ENCODE data around the gene POLR1H. TPM values are rescaled to one million over a fixed set of nuclear protein-coding genes. Genes with fewer than 3 reads are reported as not detected.
A peak's percentile ranks its signal among the peaks of the same experiment; 100 is the strongest.

The POLR1H gene
- total and polyA plus RNA-seq, 3 experiments from 2014 or later, result 55.0 to 123 (median 58.1) TPM

DNA sequence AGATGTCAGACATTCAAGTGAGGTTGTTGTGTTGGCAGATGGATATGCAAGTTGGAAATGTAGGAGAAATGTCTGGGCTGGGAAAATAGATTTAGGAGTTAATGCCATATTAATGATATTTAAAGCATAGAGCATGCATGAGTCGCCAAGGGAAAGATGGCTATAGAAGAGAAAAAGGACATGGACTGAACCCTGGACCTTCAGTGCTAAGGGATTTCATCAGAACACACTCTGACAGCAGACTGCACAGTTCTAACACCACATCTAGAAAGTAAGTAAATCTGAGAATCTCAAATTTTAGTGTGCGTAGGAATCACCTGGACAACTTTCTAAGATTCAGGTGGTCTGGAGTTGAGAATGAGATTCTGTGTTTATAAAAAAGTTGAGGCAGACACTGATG is 17.3 kb upstream of the POLR1H start:
- no peak for DNase-seq
- no peaks in the 10 kb centered on the region for H3K36me3 ChIP-seq (ENCODE audit: insufficient read depth, low read length)
- H3K27ac Mint-ChIP-seq, result peak overlapping the region in 1 of 8 donors; percentile 33
- no peaks in the 10 kb centered on the region for H3K4me1 ChIP-seq (ENCODE audit: insufficient read depth, low read length)
- peaks cover 0 to 9% (median 8%) of the 10 kb centered on the region in 3 donors for H3K4me1 Mint-ChIP-seq
- no peak overlapping the region for H3K27ac ChIP-seq (ENCODE audit: low read depth, low read length)
- peaks cover 0 to 12% (median 11%) of the 10 kb centered on the region in 3 donors for H3K36me3 Mint-ChIP-seq
- no peaks in the 10 kb centered on the region for H3K9me3 Mint-ChIP-seq
- H3K9me3 ChIP-seq (ENCODE audit: low read length), result no peaks in the 10 kb centered on the region
- ChIA-PET CTCF (no interaction called here), POLR2A (no interaction called here)
- no peaks in the 10 kb centered on the region for H3K27me3 Mint-ChIP-seq
- H3K27me3 ChIP-seq (ENCODE audit: insufficient read depth, low read length, poor library complexity, severe bottlenecking), result no peaks in the 10 kb centered on the region
- H3K4me3 ChIP-seq (ENCODE audit: low read length), result no peak overlapping the region
- H3K4me3 Mint-ChIP-seq, result no peak overlapping the region

DNA sequence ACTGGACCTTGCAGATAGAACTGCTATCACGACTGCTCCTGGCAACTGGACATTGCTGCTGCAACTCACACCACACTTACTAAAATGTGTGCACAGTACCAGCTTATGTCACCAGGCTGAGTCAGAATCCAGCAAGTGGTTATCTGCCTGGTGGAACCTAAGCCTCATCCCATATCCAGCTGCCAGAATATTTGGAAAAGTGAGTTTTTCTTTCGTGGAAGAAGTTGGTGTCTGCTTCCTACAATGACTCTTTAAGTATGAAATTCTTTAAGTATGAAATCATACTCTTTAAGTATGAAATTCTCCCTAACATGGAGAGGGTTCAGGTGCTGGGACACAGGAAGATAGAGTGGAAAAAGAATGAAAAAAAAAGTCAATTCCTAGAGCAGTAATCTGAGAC is 16.4 kb upstream of the POLR1H start:
- CTCF ChIA-PET, result no interaction called here
- H3K27ac Mint-ChIP-seq, result no peak overlapping the region
- peaks cover 0 to 9% (median 8%) of the 10 kb centered on the region in 3 donors for H3K4me1 Mint-ChIP-seq
- H3K27ac ChIP-seq (ENCODE audit: low read depth, low read length), result no peak overlapping the region
- H3K27me3 Mint-ChIP-seq, result no peaks in the 10 kb centered on the region
- peaks cover 0 to 13% (median 11%) of the 10 kb centered on the region in 3 donors for H3K36me3 Mint-ChIP-seq
- no peaks in the 10 kb centered on the region for H3K27me3 ChIP-seq (ENCODE audit: insufficient read depth, low read length, poor library complexity, severe bottlenecking)
- H3K4me3 Mint-ChIP-seq, result no peak overlapping the region
- POLR2A ChIA-PET, result no interaction called here
- H3K4me3 ChIP-seq (ENCODE audit: low read length), result no peak overlapping the region
- no peaks in the 10 kb centered on the region for H3K9me3 ChIP-seq (ENCODE audit: low read length)
- H3K36me3 ChIP-seq (ENCODE audit: insufficient read depth, low read length), result no peaks in the 10 kb centered on the region
- H3K9me3 Mint-ChIP-seq, result no peaks in the 10 kb centered on the region
- DNase-seq, result no peak
- H3K4me1 ChIP-seq (ENCODE audit: insufficient read depth, low read length), result no peaks in the 10 kb centered on the region

DNA sequence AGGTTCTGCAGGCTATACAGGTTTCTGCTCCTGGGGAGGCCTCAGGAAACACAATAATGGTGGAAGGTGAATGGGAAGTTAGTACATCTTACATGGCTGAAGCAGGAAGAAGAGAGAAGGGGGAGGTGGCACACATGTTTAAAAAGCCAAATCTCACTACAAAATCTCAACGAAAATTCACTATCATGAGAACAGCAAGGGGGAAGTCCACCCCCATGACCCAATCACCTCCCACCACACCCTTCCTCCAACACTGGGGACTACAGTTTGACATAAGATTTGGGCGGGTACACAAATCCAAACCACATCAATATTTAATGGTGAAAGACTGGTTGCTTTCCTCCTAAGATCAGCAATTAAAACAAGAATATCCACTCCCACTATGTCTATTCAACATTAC is 13.8 kb upstream of the POLR1H start:
- Histone ChIP-seq H3K27ac (ENCODE audit: low read depth, low read length) (no peak overlapping the region), H3K27me3 (ENCODE audit: insufficient read depth, low read length, poor library complexity, severe bottlenecking) (no peaks in the 10 kb centered on the region), H3K4me1 (ENCODE audit: insufficient read depth, low read length) (no peaks in the 10 kb centered on the region), H3K9me3 (ENCODE audit: low read length) (no peaks in the 10 kb centered on the region), H3K36me3 (ENCODE audit: insufficient read depth, low read length) (no peaks in the 10 kb centered on the region), H3K4me3 (ENCODE audit: low read length) (no peak overlapping the region)
- ChIA-PET CTCF (no interaction called here), POLR2A (no interaction called here)
- no peak overlapping the region for H3K4me3 Mint-ChIP-seq
- H3K4me1 Mint-ChIP-seq, result peaks cover 0 to 9% (median 8%) of the 10 kb centered on the region in 3 donors
- DNase-seq, result no peak
- peaks cover 0 to 15% (median 13%) of the 10 kb centered on the region in 3 donors for H3K36me3 Mint-ChIP-seq
- H3K9me3 Mint-ChIP-seq, result no peaks in the 10 kb centered on the region
- H3K27me3 Mint-ChIP-seq, result no peaks in the 10 kb centered on the region
- no peak overlapping the region for H3K27ac Mint-ChIP-seq

DNA sequence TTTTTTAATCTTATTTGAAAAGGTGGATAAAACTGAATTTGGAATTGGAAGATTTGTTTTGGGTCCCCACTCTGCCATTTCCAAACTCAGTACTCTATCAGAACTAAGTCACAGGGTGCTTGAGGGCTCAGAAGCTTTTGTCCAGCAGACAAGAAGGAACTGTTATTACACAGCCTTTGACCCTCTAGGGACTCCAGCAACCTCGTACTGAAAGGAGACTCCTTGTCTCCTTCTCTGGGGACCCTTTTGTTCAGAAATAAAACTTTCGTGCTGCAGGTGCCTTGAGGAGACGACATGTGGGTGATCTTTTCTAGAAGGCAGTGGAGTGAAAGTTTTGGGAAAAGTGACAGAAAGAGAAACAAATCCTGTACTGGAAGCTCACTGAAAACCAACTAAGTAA is 7.4 kb upstream of the POLR1H start:
- Histone ChIP-seq H3K4me3 (ENCODE audit: low read length) (no peak overlapping the region), H3K4me1 (ENCODE audit: insufficient read depth, low read length) (no peaks in the 10 kb centered on the region), H3K27ac (ENCODE audit: low read depth, low read length) (no peak overlapping the region), H3K9me3 (ENCODE audit: low read length) (no peaks in the 10 kb centered on the region), H3K36me3 (ENCODE audit: insufficient read depth, low read length) (peaks cover 4% of the 10 kb centered on the region), H3K27me3 (ENCODE audit: insufficient read depth, low read length, poor library complexity, severe bottlenecking) (no peaks in the 10 kb centered on the region)
- CTCF ChIA-PET, result no interaction called here
- Mint-ChIP-seq H3K4me1 (peaks cover 0 to 6% (median 4%) of the 10 kb centered on the region in 3 donors), H3K27ac (no peak overlapping the region), H3K27me3 (peaks cover 0 to 1% of the 10 kb centered on the region in 2 donors), H3K4me3 (no peak overlapping the region), H3K9me3 (no peaks in the 10 kb centered on the region), H3K36me3 (peaks cover 0 to 50% (median 22%) of the 10 kb centered on the region in 3 donors)
- POLR2A ChIA-PET, result no interaction called here
- DNase-seq, result no peak

DNA sequence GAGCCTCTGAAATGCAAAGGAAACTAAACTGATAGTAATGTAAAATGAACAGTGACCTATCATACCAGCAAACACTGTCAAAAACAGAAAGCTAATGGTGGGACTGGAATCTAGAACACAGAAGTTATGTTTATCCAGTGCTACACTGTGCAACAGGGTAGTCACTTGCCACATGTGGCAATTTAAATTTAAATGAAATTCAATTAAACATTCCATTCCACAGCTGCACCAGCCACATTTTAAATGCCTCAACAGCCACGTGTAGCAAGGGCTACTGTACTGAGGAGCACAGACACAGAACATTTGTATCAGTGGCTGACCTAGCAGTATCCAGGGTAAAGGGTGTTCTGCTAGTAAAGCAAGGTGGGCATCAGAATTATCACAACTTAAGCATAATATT is 5.6 kb upstream of the POLR1H start:
- ChIA-PET CTCF (no interaction called here), POLR2A (no interaction called here)
- Histone ChIP-seq H3K4me1 (ENCODE audit: insufficient read depth, low read length) (peaks cover 9% of the 10 kb centered on the region), H3K27ac (ENCODE audit: low read depth, low read length) (no peak overlapping the region), H3K4me3 (ENCODE audit: low read length) (no peak overlapping the region), H3K27me3 (ENCODE audit: insufficient read depth, low read length, poor library complexity, severe bottlenecking) (no peaks in the 10 kb centered on the region), H3K36me3 (ENCODE audit: insufficient read depth, low read length) (peaks cover 4% of the 10 kb centered on the region), H3K9me3 (ENCODE audit: low read length) (no peaks in the 10 kb centered on the region)
- Mint-ChIP-seq H3K27ac (no peak overlapping the region), H3K27me3 (peaks cover 0 to 1% of the 10 kb centered on the region in 2 donors), H3K9me3 (no peaks in the 10 kb centered on the region), H3K4me1 (peaks cover 13 to 18% (median 14%) of the 10 kb centered on the region in 3 donors), H3K4me3 (no peak overlapping the region), H3K36me3 (peaks cover 0 to 50% (median 22%) of the 10 kb centered on the region in 3 donors)
- no peak for DNase-seq

DNA sequence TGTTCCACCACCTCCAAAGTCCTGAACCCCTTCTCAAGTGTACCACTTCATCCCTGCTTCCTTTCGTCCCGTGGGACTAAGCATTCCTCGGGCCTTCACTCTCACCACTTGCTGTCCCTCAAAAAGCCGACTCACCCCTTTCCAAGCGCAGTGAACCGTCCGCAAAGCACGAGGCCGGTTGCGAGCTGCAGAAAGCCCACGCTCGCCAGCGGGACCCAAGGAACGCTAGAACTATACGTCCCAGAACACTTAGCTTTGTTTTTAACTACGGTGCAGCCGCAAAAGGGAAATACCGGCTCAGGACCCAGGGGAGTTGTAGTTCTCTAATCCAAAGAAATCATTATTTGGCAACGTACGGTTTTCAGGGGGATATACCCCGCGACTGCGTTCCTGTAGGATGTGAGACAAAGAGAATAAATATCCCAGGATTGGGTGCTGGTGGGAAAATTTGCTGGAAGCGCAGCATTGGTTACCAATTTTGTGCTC is 416 bp upstream of the POLR1H start:
- POLR2A ChIA-PET, result interaction anchor here (1.0 to 1.2 kb wide), 3 partner anchors 11 to 154 kb away, joined by 3 to 5 read pairs (median 3); no protein-coding TSS in a partner anchor
- H3K36me3 ChIP-seq (ENCODE audit: insufficient read depth, low read length), result peaks cover 14% of the 10 kb centered on the region
- Mint-ChIP-seq H3K4me1 (peaks cover 34 to 48% (median 47%) of the 10 kb centered on the region in 3 donors), H3K27me3 (no peaks in the 10 kb centered on the region), H3K27ac (peak overlapping the region; percentile 96 to 100 (median 99)), H3K9me3 (no peaks in the 10 kb centered on the region), H3K4me3 (peak overlapping the region; percentile 97 to 100 (median 98)), H3K36me3 (peaks cover 7 to 69% (median 13%) of the 10 kb centered on the region in 3 donors)
- H3K4me1 ChIP-seq (ENCODE audit: insufficient read depth, low read length), result peaks cover 30% of the 10 kb centered on the region
- H3K9me3 ChIP-seq (ENCODE audit: low read length), result no peaks in the 10 kb centered on the region
- CTCF ChIA-PET, result interaction anchor here (1.3 to 2.0 kb wide), 5 partner anchors 10 to 71 kb away, joined by 4 to 8 read pairs (median 5); no protein-coding TSS in a partner anchor
- H3K4me3 ChIP-seq (ENCODE audit: low read length), result peak overlapping the region; percentile 82
- H3K27ac ChIP-seq (ENCODE audit: low read depth, low read length), result peak overlapping the region; percentile 97
- DNase-seq, result peak in 1 of 5 donors; percentile 58
- no peaks in the 10 kb centered on the region for H3K27me3 ChIP-seq (ENCODE audit: insufficient read depth, low read length, poor library complexity, severe bottlenecking)

DNA sequence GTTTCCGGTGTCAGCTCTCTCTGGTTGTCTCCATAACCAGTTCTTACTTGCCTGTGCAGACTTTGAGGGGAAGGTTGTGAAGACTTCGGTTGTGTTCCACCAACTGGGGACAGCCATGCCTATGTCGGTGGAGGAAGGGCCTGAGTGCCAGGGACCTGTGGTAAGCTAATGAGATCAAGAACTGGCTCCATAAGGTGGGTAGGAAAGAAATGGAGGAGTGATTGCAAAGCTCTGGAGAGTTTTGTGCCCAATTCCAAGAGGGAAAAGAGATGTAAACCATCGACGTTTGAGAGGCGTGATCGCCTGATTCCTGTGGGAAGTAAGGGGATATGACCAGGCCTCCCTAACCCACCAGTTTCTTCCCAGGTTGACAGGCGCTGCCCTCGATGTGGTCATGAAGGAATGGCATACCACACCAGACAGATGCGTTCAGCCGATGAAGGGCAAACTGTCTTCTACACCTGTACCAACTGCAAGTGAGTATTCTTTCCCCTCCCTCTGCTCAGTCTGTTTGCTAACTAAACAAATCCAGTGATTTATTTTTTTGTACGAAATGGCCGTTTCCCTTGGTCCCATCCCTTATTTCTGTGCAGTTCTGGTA is 893 bp downstream of the POLR1H start:
- POLR2A ChIA-PET, result interaction anchor here (1.0 kb wide), 1 partner anchor 14 kb away, joined by 3 read pairs; the partner anchor contains the start of gene RNF39
- H3K9me3 ChIP-seq (ENCODE audit: low read length), result no peaks in the 10 kb centered on the region
- H3K4me3 Mint-ChIP-seq, result peak overlapping the region; percentile 97 to 100 (median 98)

DNA sequence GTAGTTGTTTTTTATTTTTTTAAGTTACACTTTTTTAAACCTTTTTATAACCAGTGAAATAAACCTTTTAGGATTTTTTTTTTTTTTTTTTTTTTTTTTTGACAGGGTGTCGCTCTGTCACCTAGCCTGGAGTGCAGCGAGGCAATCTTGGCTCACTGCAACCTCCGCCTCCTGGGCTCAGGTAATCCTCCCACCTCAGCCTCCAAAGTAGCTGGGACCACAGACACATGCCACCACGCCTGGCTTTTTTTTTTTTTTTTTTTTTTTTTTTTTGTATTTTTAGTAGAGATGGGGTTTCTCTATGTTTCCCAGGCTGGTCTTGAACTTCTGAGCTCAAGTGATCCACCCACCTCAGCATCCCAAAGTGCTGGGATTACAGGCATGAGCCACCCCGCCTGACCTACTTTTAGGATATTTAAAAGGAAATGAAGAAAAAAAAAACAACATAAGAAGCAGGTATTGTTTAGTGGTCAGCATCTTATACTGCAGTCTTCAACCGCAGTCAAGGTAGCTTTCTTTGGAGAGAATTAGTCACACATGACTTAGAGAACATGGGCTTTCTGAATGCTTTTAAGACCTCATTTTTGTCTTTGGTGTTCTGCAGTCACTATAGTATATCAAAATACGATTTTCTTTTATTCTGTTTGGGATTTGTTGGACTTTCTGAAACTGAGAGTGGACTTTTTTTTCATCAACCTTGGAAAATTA is 1.6 kb downstream of the POLR1H start:
- Mint-ChIP-seq H3K27ac (peak overlapping the region; percentile 65 to 100 (median 99)), H3K36me3 (peaks cover 6 to 59% (median 7%) of the 10 kb centered on the region in 3 donors), H3K27me3 (no peaks in the 10 kb centered on the region), H3K4me1 (peaks cover 50 to 68% (median 63%) of the 10 kb centered on the region in 3 donors), H3K9me3 (peaks cover 0 to 1% (median 0%) of the 10 kb centered on the region in 5 donors), H3K4me3 (peak overlapping the region; percentile 97 to 100 (median 98))
- ChIA-PET POLR2A (no interaction called here), CTCF (interaction anchor here (1.3 kb wide), 1 partner anchor 11 kb away, joined by 3 read pairs; no protein-coding TSS in a partner anchor)
- H3K27me3 ChIP-seq (ENCODE audit: insufficient read depth, low read length, poor library complexity, severe bottlenecking), result no peaks in the 10 kb centered on the region
- peaks cover 14% of the 10 kb centered on the region for H3K36me3 ChIP-seq (ENCODE audit: insufficient read depth, low read length)
- H3K4me1 ChIP-seq (ENCODE audit: insufficient read depth, low read length), result peaks cover 42% of the 10 kb centered on the region
- no peaks in the 10 kb centered on the region for H3K9me3 ChIP-seq (ENCODE audit: low read length)
- DNase-seq, result peak in 1 of 5 donors; percentile 10
- H3K4me3 ChIP-seq (ENCODE audit: low read length), result peak overlapping the region; percentile 82
- H3K27ac ChIP-seq (ENCODE audit: low read depth, low read length), result no peak overlapping the region

More for the DNA sequence above, 893 bp downstream of the POLR1H start:
- peaks cover 7 to 61% (median 12%) of the 10 kb centered on the region in 3 donors for H3K36me3 Mint-ChIP-seq
- Histone ChIP-seq H3K4me1 (ENCODE audit: insufficient read depth, low read length) (peaks cover 38% of the 10 kb centered on the region), H3K27me3 (ENCODE audit: insufficient read depth, low read length, poor library complexity, severe bottlenecking) (no peaks in the 10 kb centered on the region), H3K36me3 (ENCODE audit: insufficient read depth, low read length) (peaks cover 14% of the 10 kb centered on the region), H3K27ac (ENCODE audit: low read depth, low read length) (peak overlapping the region; percentile 97), H3K4me3 (ENCODE audit: low read length) (peak overlapping the region; percentile 82)
- peaks cover 45 to 62% (median 58%) of the 10 kb centered on the region in 3 donors for H3K4me1 Mint-ChIP-seq
- H3K9me3 Mint-ChIP-seq, result no peaks in the 10 kb centered on the region
- H3K27me3 Mint-ChIP-seq, result no peaks in the 10 kb centered on the region
- CTCF ChIA-PET, result interaction anchor here (1.3 to 1.6 kb wide), 2 partner anchors 9 to 12 kb away, joined by 3 to 5 read pairs; no protein-coding TSS in a partner anchor
- peak overlapping the region; percentile 96 to 100 (median 99) for H3K27ac Mint-ChIP-seq
- DNase-seq, result peak in 4 of 5 donors; percentile 43 to 70 (median 48)

Measured in CD8-positive, alpha-beta memory T cell (primary cell).